Mesenchymal stem cell (in vitro differentiated cells and primary cell): Measurements from ENCODE around the gene DNAJC28. TPM values are rescaled to one million over a fixed set of nuclear protein-coding genes. Genes with fewer than 3 reads are reported as not detected.
A peak's percentile ranks its signal among the peaks of the same experiment; 100 is the strongest.

Experiments used
- DNase-seq: peaks from one replicate; pipeline ENCODE4 v3.0.0-alpha.2; 2013
- H2AFZ ChIP-seq: one replicate; pipeline ENCODE4 v1.6.1; 2013; ENCODE audit warnings: low read depth, mild to moderate bottlenecking, control low read depth, inconsistent platforms, low read length, moderate library complexity
- H2AK5ac ChIP-seq: 2 replicates; pipeline ENCODE4 v1.6.1; 2013; ENCODE audit warnings: low read length, moderate library complexity, mild to moderate bottlenecking, inconsistent platforms; ENCODE audit not compliant: severe bottlenecking
- H2BK120ac ChIP-seq: one replicate; pipeline ENCODE4 v1.6.1; 2013; ENCODE audit warnings: low read depth, mild to moderate bottlenecking, inconsistent platforms, low read length, moderate library complexity
- H2BK12ac ChIP-seq, 2 experiments: one replicate each; pipeline ENCODE4 v1.6.1; 2013; ENCODE audit warnings: inconsistent platforms in 2 of 2, low read length in 2 of 2, mild to moderate bottlenecking in 2 of 2, moderate library complexity in 2 of 2, control low read depth in 1 of 2
- H2BK15ac ChIP-seq: one replicate; pipeline ENCODE4 v1.6.1; 2013; ENCODE audit warnings: mild to moderate bottlenecking, low read depth, inconsistent platforms; ENCODE audit not compliant: poor library complexity, severe bottlenecking
- H2BK5ac ChIP-seq: 2 replicates; pipeline ENCODE4 v1.6.1; 2013; ENCODE audit warnings: low read depth, mild to moderate bottlenecking, low read length, control low read depth, inconsistent platforms; ENCODE audit not compliant: poor library complexity, severe bottlenecking
- H3K14ac ChIP-seq, 2 experiments: one replicate each; pipeline ENCODE4 v1.6.1; 2013; ENCODE audit warnings: inconsistent platforms in 2 of 2, low read length in 2 of 2, control low read depth in 1 of 2, mild to moderate bottlenecking in 1 of 2, moderate library complexity in 1 of 2
- H3K18ac ChIP-seq, 2 experiments: one replicate each; pipeline ENCODE4 v1.6.1; 2013; ENCODE audit warnings: inconsistent platforms in 2 of 2, low read length in 2 of 2, control low read depth in 1 of 2, low read depth in 1 of 2, mild to moderate bottlenecking in 1 of 2
- H3K23ac ChIP-seq, 2 experiments: one replicate each; pipeline ENCODE4 v1.6.1; 2013; ENCODE audit warnings: inconsistent platforms in 2 of 2, low read length in 2 of 2, mild to moderate bottlenecking in 2 of 2, moderate library complexity in 2 of 2, control low read depth in 1 of 2
- H3K27ac ChIP-seq: 2 replicates; pipeline ENCODE4 v1.5.1; 2013; ENCODE audit warnings: mild to moderate bottlenecking, moderate library complexity, low read length, control low read depth, inconsistent platforms; ENCODE audit not compliant: poor library complexity, severe bottlenecking
- H3K27me3 ChIP-seq, 2 experiments: 2 replicates each; pipeline versions ENCODE4 v1.6.1 to v1.7.0; 2013; ENCODE audit warnings: low read length in 2 of 2, mild to moderate bottlenecking in 2 of 2, moderate library complexity in 2 of 2, control low read depth in 1 of 2, inconsistent platforms in 1 of 2; ENCODE audit not compliant: control insufficient read depth in 1 of 2, insufficient read depth in 1 of 2
- H3K36me3 ChIP-seq, 2 experiments: 2 replicates each; pipeline versions ENCODE4 v1.6.1 to v1.7.0; 2013; ENCODE audit warnings: low read length in 2 of 2, control low read depth in 1 of 2, inconsistent platforms in 1 of 2, low read depth in 1 of 2, mild to moderate bottlenecking in 1 of 2; ENCODE audit not compliant: insufficient read depth in 2 of 2, control insufficient read depth in 1 of 2
- H3K4ac ChIP-seq, 2 experiments: one replicate each; pipeline ENCODE4 v1.6.1; 2013; ENCODE audit warnings: inconsistent platforms in 2 of 2, low read length in 2 of 2, mild to moderate bottlenecking in 2 of 2, moderate library complexity in 2 of 2, control low read depth in 1 of 2, low read depth in 1 of 2
- H3K4me1 ChIP-seq: 2 replicates; pipeline ENCODE4 v1.6.1; 2013; ENCODE audit warnings: low read depth, low read length, control low read depth; ENCODE audit not compliant: control insufficient read depth, insufficient read depth
- H3K4me2 ChIP-seq: 2 replicates; pipeline ENCODE4 v1.6.1; 2013; ENCODE audit warnings: low read length, mild to moderate bottlenecking, inconsistent platforms; ENCODE audit not compliant: poor library complexity, severe bottlenecking
- H3K4me3 ChIP-seq, 2 experiments: 2 replicates each; pipeline versions ENCODE4 v1.5.1 to v1.7.0; 2013; ENCODE audit warnings: low read length in 2 of 2, mild to moderate bottlenecking in 2 of 2, control low read depth in 1 of 2, low read depth in 1 of 2; ENCODE audit not compliant: insufficient read depth in 1 of 2
- H3K79me1 ChIP-seq: replicated peaks from 2 replicates; pipeline ENCODE4 v1.6.1; 2013; ENCODE audit warnings: mild to moderate bottlenecking, control low read depth, low read length, inconsistent platforms; ENCODE audit not compliant: poor library complexity, severe bottlenecking
- H3K9ac ChIP-seq: 2 replicates; pipeline ENCODE4 v1.7.0; 2013; ENCODE audit warnings: mild to moderate bottlenecking, low read length, moderate library complexity
- H3K9me3 ChIP-seq: 2 replicates; pipeline ENCODE4 v1.7.0; 2013; ENCODE audit warnings: mild to moderate bottlenecking, low read length; ENCODE audit not compliant: control insufficient read depth
- H4K8ac ChIP-seq: one replicate; pipeline ENCODE4 v1.6.1; 2013; ENCODE audit warnings: inconsistent platforms, mild to moderate bottlenecking, low read length, moderate library complexity
- H4K91ac ChIP-seq: one replicate; pipeline ENCODE4 v1.6.1; 2013; ENCODE audit warnings: mild to moderate bottlenecking, low read length, inconsistent platforms
- WGBS: methylation state at CpG from one replicate; pipeline ENCODE4 v1.1.7; 2013; ENCODE audit warnings: mixed read lengths; 5-methylcytosine and 5-hydroxymethylcytosine counted together
- polyA plus RNA-seq, 2 experiments: library from polyadenylated mRNA; stranded (reverse); fragments of 200-250 nt; gene quantifications; one replicate each; pipeline ENCODE4 v1.2.3, GENCODE V29; 2013

Gene DNAJC28, protein sequence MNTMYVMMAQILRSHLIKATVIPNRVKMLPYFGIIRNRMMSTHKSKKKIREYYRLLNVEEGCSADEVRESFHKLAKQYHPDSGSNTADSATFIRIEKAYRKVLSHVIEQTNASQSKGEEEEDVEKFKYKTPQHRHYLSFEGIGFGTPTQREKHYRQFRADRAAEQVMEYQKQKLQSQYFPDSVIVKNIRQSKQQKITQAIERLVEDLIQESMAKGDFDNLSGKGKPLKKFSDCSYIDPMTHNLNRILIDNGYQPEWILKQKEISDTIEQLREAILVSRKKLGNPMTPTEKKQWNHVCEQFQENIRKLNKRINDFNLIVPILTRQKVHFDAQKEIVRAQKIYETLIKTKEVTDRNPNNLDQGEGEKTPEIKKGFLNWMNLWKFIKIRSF
- polyA plus RNA-seq (2013, experiment 1 of 2), result 1.9 TPM
- 2.1 TPM for polyA plus RNA-seq (2013, experiment 2 of 2)

DNA sequence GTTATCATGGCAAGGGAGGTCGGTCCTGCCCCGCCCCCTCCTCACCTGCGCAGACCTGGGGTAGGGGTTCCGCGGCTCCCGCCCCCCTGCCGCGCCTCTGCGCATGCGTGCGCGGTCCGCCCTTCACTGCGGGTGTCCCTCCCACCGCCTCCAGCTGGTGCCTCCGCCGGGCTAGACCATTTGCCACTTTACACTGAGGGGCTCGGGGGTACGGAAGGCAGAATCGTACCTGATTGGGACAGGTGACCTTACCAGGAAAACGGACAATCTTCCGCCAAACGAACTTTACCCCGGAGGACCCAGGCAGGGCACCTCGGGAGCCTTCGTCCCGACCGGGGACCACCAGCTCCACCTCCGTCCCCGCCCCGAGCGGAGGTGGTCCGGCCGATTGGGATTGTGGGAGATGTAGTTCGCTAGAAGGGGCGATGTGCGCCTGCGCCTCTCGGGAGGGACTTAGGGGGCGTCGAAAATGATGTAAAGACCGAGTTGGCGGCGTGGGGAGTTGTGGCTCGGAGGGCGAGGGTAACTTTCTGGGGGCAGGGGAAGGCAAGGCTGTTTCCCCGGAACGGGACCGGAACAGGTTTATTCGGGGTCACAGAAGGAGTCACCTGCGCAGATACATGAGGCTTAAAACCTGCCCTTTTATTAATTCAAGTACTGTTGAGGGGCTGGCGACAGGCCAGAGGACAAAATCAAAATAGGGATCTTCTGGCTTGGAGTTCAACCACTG lies at the start of gene DNAJC28:
Gene DNAJC28 (minus strand): TSS at position 344 of the 730 bp plus-strand sequence. CDS start 2,323 bp downstream, outside the sequence.
- 2% methylated on average over 52 of the region's 52 CpGs for WGBS
- Histone ChIP-seq H2AK5ac (no peak within 1 kb of the TSS), H3K14ac (peak within 1 kb of the TSS in 1 of 2 experiments; percentile 78), H3K27ac (peak within 1 kb of the TSS; percentile 23), H2BK5ac (peak within 1 kb of the TSS; percentile 49), H2BK12ac (no peak within 1 kb of the TSS), H4K8ac (peak within 1 kb of the TSS; percentile 90), H4K91ac (peak within 1 kb of the TSS; percentile 2), H3K18ac (peak within 1 kb of the TSS; percentile 60 to 86), H3K36me3 (peaks cover 0 to 6% of the 10 kb centered on the region in 2 experiments), H2BK120ac (no peak within 1 kb of the TSS), H2BK15ac (peak within 1 kb of the TSS; percentile 77), H3K4ac (no peak within 1 kb of the TSS), H3K4me3 (peak within 1 kb of the TSS; percentile 73 to 97), H3K23ac (peak within 1 kb of the TSS in 1 of 2 experiments; percentile 34), H3K9ac (peak within 1 kb of the TSS; percentile 94), H3K27me3 (peaks cover 2 to 14% of the 10 kb centered on the region in 2 experiments), H2AFZ (peak within 1 kb of the TSS; percentile 83), H3K9me3 (no peaks in the 10 kb centered on the region), H3K4me2 (peak within 1 kb of the TSS; percentile 66), H3K4me1 (no peaks in the 10 kb centered on the region), H3K79me1 (no peaks in the 10 kb centered on the region)
- DNase-seq, result peak; percentile 95

GRCh38 chr21:33541105-33541711 lies 49.7 kb upstream of the DNAJC28 start:
- no peak overlapping the region for H4K8ac ChIP-seq
- H3K9ac ChIP-seq, result peak overlapping the region; percentile 100
- H2BK120ac ChIP-seq, result no peak overlapping the region
- WGBS, result 66% methylated on average over 14 of the region's 19 CpGs
- H3K9me3 ChIP-seq, result no peaks in the 10 kb centered on the region
- H3K27ac ChIP-seq, result peak overlapping the region; percentile 79
- H3K4me2 ChIP-seq, result peak overlapping the region; percentile 82
- no peak overlapping the region for H2BK5ac ChIP-seq
- no peak overlapping the region for H2AK5ac ChIP-seq
- no peaks in the 10 kb centered on the region for H3K27me3 ChIP-seq
- H3K79me1 ChIP-seq, result peaks cover 6% of the 10 kb centered on the region
- DNase-seq, result peak; percentile 63
- H3K4ac ChIP-seq, result peak overlapping the region in 1 of 2 experiments; percentile 95
- H2BK15ac ChIP-seq, result no peak overlapping the region
- H4K91ac ChIP-seq, result no peak overlapping the region
- peaks cover 7 to 32% of the 10 kb centered on the region in 2 experiments for H3K36me3 ChIP-seq
- H3K23ac ChIP-seq, result no peak overlapping the region
- peak overlapping the region; percentile 59 to 98 for H3K4me3 ChIP-seq
- H2AFZ ChIP-seq, result no peak overlapping the region
- H3K4me1 ChIP-seq, result peaks cover 3% of the 10 kb centered on the region
- H3K18ac ChIP-seq, result peak overlapping the region in 1 of 2 experiments; percentile 72
- no peak overlapping the region for H2BK12ac ChIP-seq
- no peak overlapping the region for H3K14ac ChIP-seq

DNA sequence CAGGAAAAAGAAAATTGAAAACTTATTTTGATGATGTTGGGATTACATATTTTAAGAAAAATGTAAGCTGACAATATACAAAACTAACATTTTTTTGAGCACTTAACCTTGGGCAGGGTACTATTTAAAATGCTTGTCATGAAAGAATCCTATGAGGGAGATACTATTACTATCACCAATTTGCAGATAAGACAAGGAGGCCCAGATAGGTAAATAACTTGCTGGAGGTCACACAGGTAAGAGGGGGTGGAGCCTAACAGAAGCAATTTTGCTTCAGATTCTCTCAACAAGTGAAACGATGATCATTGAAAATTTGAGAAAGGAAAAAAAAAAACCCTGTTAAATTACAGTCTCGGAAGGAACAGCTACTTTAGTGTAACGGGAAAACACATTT lies 49.2 kb upstream of the DNAJC28 start:
- Histone ChIP-seq H3K27me3 (no peaks in the 10 kb centered on the region), H3K4me1 (peaks cover 3% of the 10 kb centered on the region), H4K91ac (no peak overlapping the region), H3K36me3 (peaks cover 10 to 35% of the 10 kb centered on the region in 2 experiments), H2BK12ac (no peak overlapping the region), H2AK5ac (no peak overlapping the region), H2BK15ac (no peak overlapping the region), H3K9ac (peak overlapping the region; percentile 100), H3K14ac (no peak overlapping the region), H3K4me2 (peak overlapping the region; percentile 45), H2BK120ac (no peak overlapping the region), H2BK5ac (no peak overlapping the region), H2AFZ (no peak overlapping the region), H3K9me3 (no peaks in the 10 kb centered on the region), H3K23ac (no peak overlapping the region), H3K79me1 (peaks cover 11% of the 10 kb centered on the region), H3K27ac (no peak overlapping the region), H3K18ac (no peak overlapping the region), H4K8ac (no peak overlapping the region), H3K4ac (no peak overlapping the region), H3K4me3 (peak overlapping the region in 1 of 2 experiments; percentile 98)
- 70% methylated on average over 1 of the region's 3 CpGs for WGBS
- no peak for DNase-seq
